GM19438 (cell line): ENCODE data around the gene ROR1.

ENCODE experiments used
- ATAC-seq: cut with Tn5 transposase; IDR thresholded peaks from one replicate; pipeline ENCODE4 v1.9.1; 2021; ENCODE audit warnings: low read depth; ENCODE audit not compliant: unreplicated experiment

ROR1 gene

DNA sequence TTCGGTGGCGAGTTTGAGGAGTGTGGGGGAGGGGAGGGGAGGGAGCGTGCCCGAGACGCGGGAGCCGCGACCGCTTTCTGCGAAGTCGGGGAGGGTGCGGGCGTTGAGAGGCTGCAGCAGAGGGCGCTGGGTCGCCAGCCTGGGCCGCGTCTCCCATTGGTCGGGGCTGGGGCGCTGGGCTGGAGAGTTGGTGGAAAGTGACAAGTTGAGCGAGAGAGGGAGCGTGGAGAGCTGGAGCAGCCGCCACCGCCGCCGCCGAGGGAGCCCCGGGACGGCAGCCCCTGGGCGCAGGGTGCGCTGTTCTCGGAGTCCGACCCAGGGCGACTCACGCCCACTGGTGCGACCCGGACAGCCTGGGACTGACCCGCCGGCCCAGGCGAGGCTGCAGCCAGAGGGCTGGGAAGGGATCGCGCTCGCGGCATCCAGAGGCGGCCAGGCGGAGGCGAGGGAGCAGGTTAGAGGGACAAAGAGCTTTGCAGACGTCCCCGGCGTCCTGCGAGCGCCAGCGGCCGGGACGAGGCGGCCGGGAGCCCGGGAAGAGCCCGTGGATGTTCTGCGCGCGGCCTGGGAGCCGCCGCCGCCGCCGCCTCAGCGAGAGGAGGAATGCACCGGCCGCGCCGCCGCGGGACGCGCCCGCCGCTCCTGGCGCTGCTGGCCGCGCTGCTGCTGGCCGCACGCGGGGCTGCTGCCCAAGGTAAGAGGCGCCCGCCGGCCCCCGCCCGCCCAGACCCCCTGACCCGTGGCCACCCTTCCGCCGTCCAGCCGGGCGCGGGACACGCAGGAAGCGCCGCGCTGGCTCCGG lies at the start of gene ROR1:
TSS of gene ROR1 (plus strand) at position 203 of the 802 bp plus-strand sequence.
- peak; percentile 69 for ATAC-seq

DNA sequence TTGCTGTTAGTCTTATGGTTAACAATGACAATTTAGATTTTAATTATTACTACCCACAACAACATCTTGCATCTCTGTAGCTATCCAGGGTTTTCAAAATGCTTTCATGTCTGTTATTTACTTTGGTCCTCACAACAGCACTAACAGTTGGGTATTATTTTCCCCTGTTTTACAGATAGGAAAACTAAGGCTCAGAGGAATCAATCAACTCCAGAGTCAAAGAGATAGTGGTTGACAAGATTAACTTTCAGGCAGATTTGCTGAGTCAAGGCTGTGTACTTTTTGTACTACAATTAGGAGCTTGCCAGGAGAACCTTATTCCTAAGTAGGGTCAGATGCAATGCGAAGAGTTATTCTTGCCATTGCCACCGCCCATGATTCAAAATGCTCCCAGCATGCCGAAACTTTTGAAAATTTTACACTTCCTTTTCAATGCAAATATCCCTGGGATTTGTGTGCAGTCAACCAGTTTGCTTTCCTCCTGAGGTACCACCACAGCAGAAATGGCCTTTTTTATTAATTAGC lies 49.4 kb upstream of the ROR1 start:
- ATAC-seq: no peak

DNA sequence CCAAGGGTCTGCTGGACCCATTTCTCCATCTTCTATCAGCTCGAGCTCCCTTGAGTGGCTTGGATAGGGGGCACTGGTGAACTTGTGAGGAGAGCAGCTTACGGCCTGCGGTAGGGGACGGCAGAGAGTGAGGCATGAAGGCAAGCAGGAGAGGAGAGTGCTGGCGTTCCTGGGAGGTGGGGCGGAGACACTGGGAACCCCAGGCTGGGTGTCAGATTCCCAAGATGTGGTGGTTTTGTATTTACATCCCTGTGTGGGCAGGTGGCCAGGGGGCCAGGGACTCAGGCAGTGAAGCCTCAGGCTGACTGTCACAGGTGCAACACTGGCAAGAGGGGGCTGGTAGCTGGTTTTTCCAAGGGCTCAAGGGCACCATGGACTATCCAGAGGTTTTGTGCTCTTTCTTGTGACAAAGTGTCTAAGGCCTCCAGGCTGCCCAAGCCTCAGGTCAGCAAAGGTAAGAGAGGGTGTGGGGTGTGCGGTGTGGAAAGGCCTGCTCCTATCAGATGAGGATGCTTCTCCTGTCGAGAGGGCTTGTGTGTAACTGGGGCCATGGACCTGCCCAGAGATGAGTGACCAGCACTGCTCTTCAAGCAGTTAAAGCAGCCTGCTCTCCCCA lies 45.1 kb upstream of the ROR1 start:
- ATAC-seq: no peak

DNA sequence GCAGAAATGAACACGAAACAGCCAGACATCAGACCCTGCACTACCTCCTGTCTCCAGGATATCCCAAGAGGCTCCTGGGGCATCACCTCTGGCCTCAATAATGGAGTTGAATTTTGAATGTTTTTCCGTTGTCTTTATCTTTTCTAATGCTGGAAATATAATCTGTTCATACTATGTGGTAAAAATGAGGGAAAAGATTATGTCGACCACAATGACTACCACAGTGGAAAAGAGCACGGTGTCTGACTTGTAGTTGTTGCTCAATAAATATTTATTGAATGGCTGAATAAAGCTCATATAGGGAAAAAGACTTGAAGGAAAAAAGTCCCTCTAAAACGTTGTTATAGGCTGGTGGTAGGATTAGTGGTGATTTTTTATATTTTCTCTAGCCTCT lies 44.6 kb upstream of the ROR1 start:
- no peak for ATAC-seq

DNA sequence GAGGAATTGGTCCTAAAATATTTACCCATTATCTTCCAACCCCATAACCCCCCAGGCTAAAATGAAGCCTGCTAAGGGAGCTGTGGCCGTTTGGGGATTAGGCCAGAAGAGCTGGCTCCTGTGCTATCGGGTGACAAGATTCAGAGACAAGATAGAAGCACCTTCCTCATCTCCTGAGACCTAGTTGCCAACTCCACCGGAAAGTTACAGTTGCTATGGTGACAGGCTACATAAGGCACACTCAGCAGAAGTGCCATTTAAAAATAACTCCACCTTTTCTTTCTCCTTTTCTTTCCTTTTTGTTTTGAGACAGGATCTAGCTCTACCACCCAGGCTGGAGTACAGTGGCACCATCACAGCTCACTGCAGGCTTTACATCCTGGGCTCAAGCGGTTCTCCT lies 43.6 kb upstream of the ROR1 start:
- ATAC-seq: no peak

DNA sequence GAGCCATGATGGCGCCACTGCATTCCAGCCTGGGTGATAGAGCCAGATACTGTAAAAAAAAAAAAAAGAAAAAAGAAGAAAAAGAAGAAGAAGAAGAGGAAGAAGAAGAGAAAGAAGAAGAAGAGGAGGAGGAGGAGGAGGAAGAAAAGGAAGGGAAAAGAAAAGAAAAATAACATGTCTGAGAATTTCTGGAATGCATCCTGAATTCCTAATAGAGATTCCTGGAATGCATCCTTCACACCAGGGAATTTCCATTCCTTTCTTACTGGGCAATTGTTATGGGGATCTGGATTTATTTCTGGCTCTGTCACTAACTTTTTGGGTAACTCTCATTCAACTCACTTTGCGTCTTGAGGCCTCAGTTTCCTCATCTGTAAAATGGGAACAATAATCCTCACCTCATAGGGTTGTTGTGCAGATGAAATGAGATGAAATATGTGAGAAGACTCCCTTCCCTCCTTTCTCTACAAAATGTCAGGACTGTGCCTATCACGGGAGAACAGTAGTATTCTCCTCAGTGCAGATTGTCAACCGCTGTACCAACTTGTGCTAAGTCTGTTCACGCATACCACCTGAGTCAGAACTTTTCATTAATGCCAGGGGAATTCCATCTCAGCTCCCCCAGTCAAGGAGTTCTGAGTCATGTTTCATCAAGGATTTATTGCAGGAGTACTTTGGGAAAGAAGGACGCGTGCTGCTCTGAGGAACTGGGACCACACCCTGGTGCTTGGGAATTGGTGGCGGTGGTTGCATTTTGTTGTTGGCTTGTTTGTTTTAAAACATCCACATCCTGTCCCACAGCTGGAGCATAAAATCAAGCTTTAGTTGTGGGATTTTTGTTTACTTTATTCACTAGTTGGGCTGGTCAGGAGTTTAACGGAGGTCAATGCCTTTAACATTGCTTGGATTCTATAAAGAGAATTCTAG lies 42.4 kb upstream of the ROR1 start:
- ATAC-seq: no peak

DNA sequence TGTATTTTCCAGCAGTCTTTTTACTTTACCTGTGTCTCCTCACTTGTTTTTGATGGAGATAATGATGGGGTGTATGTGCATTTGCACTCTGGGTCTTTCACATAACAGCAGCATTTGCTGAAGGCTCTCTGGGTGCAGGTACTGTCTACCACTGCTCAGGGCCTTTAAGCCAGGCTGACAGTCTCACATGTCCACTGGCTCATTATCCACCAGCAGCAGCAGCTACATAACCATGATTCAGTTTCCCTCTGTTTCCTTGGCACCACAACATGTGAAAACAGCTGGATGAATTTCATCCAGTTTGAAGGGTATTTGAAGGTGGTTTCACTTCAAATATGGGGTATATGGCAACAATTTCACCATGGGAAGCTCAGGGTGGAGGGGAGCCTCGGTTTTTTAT lies 41.2 kb upstream of the ROR1 start:
- ATAC-seq: no peak

DNA sequence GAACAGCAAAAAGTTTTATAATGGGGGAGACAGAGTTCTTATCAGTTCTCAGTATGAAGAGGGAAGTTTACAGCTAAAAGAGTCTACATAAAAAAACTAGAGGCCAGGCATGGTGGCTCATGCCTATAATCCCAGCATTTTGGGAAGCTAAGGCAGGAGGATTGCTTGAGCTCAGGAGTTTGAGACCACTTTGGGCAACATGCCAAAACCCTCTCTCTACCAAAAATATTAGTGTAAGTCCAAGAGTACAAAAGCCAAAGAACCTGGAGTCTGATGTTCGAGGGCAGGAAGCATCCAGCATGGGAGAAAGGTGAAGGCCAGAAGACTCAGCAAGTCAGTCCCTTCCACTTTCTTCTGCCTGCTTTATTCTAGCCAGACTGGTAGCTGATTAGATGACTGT lies 35.0 kb upstream of the ROR1 start:
- no peak for ATAC-seq

DNA sequence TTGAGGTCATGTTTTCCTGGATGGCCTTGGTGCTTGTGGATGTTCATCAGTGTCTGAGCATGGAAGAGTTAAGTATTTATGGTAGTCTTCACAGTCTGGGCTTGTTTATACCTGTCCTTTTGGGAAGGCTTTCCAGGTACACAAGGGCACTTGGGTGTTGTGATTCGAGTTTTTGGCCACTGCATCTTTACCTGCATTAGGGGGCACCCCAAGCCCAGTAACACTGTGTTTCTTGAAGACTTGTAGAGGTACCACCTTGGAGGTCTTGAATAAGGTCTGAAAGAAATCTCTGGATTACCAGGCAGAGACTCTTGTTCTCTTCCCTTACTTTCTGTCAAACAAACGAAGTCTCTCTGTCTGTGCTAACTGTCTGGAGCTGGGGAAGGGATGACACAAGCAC lies 34.4 kb upstream of the ROR1 start:
- no peak for ATAC-seq

DNA sequence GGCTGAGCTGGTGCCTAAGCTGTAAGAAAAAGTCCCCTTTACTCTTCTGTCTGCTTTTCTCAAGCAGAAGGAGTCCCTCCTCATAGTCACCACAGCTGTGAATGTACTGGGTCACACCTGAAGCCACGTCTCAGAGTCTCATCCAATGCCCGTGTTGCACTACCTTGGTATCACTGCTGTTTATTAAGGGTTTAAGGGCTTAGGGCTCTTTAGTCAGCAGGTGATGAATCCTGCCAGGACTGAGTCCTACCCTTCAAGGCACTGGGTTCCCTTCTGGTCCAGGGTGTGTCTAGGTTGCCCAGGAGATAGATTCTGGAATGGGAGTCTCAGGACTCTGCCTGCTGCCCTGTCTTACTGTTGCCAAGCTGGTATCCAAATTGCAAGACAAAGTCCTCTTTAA lies 33.4 kb upstream of the ROR1 start:
- ATAC-seq: no peak

DNA sequence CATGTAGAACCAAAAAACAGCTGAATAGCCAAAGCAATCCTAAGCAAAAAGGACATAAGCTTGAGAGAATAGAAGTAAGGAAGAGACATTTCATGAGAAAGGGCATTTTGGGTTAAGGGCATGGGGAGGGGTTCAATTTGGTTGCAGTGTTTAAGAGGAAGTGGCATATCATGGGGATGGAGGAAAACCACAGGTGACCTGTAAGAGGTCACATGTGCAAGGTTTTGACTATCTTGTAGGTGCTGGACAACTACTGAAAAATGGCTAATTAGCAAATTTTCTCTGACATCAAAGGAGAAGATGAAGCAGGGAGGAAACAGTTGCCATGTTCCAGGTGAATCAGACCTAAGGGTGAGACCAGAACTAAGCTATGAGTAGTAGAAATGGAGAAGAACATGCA lies 31.3 kb upstream of the ROR1 start:
- ATAC-seq: no peak

DNA sequence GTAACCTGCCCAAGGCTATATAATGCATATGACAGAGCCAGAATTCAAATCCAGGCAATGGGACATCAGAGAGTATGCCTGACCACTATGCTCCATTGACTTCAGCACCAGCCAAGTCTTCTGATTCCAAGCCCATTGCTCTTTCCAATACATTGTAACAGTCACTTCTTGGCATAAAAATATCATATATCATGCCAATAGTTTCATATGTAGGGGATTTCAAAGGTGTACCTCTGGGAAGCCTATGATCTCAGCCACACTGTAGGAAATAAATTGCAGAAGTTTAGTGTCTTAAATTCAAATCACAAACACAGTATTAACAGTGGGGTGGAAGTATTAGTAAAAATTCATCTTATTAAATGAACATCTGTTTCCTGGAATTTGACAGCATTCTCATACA lies 30.0 kb upstream of the ROR1 start:
- no peak for ATAC-seq

DNA sequence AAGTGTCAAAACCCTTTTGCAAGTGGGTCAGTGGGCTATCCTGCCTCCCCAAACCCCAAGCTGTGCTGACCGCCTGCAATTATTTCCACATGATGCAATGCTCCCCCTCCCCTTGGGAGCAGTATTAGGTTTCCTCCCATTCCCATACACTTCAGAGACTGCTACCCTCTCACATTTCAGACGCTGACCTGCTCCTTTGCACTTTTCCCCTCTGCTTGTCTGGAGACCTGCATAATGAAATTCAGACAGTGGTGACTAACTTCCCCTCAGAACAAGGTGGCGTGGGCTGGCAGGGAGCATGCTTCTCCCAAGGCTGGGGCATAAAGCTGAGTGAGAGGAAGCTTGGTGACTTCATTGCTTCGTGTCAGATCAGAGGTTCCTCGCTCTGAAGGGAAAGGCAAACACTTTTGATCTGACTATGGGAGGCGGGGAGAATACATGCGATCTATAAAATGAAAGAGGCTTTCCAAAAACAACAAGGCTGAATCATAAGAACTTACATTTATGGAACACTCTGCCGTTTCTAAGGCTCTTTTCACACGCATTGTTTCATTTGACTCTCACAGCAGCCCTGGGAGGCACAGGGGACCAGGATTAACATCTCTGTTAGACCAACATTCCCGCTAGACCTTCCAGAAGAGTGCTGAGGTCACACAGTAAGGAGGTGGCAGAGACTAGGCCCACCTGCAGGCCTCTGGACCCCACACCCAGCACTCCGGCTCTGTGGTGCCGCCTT lies 27.5 kb upstream of the ROR1 start:
- no peak for ATAC-seq

DNA sequence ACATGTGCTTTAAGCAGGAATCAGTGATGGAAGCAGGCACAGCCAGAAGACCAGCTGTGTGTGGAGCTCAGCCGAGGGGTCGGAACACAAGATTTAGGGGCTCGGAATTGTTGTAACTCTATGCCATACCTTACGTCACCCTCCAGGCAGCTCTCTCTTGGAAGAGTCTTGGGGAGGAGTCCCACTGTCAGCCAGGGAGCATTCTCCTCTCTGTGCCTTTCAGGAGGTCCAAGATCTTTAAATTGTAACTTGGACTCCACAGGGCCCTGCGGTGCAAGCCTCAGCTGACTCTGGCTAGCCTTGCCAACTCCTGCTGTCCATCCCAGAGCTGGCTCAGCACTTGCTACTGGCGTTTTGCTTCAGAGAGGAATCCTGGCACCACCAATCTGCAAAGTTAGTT lies 26.4 kb upstream of the ROR1 start:
- ATAC-seq: no peak

DNA sequence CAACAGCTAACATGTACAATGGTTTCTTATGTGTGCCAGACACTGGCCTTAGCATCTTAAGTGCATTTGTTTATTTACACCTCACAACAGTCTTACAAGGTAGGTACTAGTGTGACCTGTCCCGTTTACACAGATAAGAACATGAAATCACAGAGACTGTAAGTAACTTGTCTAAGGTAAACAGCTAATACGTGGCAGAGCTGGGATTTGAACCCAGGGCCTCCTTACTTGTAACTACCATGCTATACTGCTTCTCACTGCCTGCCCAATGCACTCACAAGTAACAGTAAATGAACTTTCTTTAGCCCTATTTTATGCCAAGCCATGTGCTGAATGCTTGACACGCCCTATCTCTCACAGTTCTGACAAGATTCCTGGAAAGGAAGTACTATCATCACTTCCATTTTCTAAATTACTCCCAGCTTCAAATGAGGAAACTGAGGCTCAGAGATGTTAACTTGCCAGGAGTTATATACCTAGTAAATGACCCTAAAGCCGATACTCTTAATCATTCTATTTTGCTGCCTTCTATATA lies 25.7 kb upstream of the ROR1 start:
- ATAC-seq: no peak

DNA sequence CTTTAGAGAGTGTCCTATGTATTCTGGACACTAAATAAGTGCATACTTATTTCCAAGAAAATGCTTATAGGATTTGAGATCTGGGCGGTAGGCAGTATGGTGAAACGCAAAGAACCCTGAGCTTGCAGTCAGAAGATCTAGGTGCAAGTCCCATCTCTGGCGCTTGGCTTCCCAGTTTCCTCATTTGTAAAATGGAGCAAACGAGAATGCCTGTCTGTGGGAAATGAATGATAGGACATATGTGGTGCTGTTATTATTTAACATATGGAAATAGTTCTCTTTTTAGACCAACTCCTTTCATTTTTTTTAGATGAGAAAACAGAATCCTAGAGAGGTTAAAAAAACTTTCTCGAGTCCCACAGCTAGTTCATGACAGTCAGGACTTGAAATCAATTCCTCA lies 25.2 kb upstream of the ROR1 start:
- ATAC-seq: no peak

DNA sequence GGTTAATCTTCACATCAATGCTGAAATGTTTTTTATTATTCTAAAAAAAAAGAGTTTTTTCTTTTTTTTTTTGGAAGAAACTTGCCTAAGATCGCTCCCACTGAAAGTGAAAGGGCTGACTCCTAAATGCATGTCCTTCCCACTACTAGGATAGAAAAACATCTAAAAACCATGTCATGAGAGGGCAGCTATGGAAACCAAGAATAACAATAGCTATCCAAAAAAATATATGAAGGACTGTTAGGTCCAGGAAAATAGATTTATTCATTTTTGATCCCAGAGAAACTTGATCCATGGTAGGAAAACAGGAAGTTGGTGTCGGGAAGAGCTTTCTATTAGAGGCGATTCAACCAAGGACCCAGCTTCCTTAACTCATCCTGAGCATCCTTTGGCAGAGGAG lies 23.1 kb upstream of the ROR1 start:
- ATAC-seq: no peak

DNA sequence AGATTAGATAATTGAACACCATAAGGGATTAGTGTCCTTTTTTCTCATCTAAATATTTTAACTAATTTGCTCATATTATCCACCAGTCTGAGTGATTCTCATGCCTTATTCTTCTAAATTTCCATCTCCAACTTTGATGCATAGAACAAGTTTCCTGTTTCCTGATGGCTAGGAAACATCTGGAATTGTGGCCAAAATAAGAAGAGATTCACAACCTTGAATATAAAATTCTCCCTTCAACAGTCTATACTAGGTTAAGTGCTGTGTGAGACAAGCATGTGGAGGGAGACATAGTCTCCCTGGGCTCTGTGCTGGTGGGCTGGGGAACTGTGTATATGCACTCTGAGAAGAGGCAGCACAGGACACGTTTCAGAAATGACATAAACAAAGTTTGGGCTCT lies 21.6 kb upstream of the ROR1 start:
- no peak for ATAC-seq

DNA sequence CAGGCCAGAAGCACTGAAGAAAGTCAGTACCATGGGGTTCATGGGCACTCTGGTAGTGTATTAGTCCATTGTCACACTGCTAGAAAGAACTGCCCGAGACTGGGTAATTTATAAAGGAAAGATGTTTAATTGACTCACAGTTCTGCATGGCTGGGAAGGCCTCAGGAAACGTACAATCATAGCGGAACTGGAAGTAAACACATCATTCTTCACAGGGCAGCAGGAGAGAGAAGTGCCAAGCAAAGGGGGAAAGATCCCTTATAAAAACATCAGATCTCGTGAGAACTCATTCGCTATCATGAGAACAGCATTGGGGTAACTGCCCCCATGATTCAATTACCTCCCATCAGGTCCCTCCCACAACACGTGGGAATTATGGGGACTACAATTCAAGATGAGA lies 20.2 kb upstream of the ROR1 start:
- ATAC-seq: no peak

DNA sequence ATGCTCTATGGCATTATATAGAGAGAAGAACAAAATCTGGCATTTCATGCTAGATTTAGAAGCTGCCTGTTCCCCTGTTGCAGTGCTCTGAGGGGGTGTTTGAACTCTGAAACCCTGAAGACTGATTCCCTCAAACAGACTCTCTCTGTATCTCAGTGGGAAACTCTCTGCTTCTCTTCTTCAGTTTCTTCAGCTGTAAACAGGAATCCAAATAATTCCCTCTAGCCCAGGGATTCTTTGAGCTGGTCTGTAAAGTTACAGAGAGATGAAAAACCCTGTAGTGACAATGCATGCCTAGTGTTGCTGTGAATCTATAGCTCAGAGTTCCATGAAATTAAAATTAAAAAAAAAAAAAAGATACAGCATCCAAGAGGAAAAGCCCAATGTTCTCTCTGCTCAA lies 17.0 kb upstream of the ROR1 start:
- no peak for ATAC-seq
